Spleen (tissue), 11 donors: Measurements from ENCODE around the gene DTNB. TPM values are rescaled to one million over a fixed set of nuclear protein-coding genes. Genes with fewer than 3 reads are reported as not detected.
"Not testable (repeated sequence)": the region's sequence is repeated elsewhere in the genome, so short reads cannot be mapped to it uniquely, and the experiment has no call there.

Experiments
- DNase-seq: peaks from one replicate; pipeline ENCODE4 v3.0.0-alpha.2; 2020
- H3K27ac ChIP-seq, 8 donors: fragments of 200-600 bp; sonication (generic) in 7 of 8; 1 replicate in 4 of 8; 2 replicates in 4 of 8; pipeline versions ENCODE4 v1.5.0 to v1.8.0; 2016 to 2021; ENCODE audit warnings: inconsistent platforms in 4 of 8, mild to moderate bottlenecking in 4 of 8, moderate library complexity in 1 of 8
- H3K27me3 ChIP-seq, 7 donors: fragments of 200-600 bp; sonication (generic) in 6 of 7; replicated peaks in 1 of 7; 1 replicate in 4 of 7; 2 replicates in 3 of 7; pipeline versions ENCODE4 v1.5.0 to v1.8.0; 2016 to 2021; ENCODE audit warnings: inconsistent platforms in 3 of 7, mild to moderate bottlenecking in 1 of 7
- H3K36me3 ChIP-seq, 6 donors: fragments of 200-600 bp; sonication (generic) in 5 of 6; 1 replicate in 4 of 6; 2 replicates in 2 of 6; pipeline versions ENCODE4 v1.5.0 to v1.8.0; 2016 to 2021; ENCODE audit warnings: inconsistent platforms in 2 of 6
- H3K4me1 ChIP-seq, 6 donors: fragments of 200-600 bp; sonication (generic) in 5 of 6; 1 replicate in 3 of 6; 2 replicates in 3 of 6; pipeline versions ENCODE4 v1.5.0 to v1.8.0; 2016 to 2021; ENCODE audit warnings: inconsistent platforms in 3 of 6
- H3K4me3 ChIP-seq, 8 donors: fragments of 200-600 bp; sonication (generic) in 7 of 8; 1 replicate in 4 of 8; 2 replicates in 4 of 8; pipeline versions ENCODE4 v1.5.0 to v1.8.0; 2016 to 2021; ENCODE audit warnings: inconsistent platforms in 4 of 8, mild to moderate bottlenecking in 4 of 8, moderate library complexity in 2 of 8
- H3K9me3 ChIP-seq, 8 donors: fragments of 200-600 bp; sonication (generic) in 7 of 8; 1 replicate in 4 of 8; 2 replicates in 4 of 8; pipeline versions ENCODE4 v1.5.0 to v1.8.0; 2016 to 2021; ENCODE audit warnings: inconsistent platforms in 4 of 8
- POLR2A ChIP-seq, 3 donors: fragments of 450-650 bp; IDR thresholded peaks; one replicate each; pipeline ENCODE4 v1.5.1; 2017; ENCODE audit warnings: antibody characterized with exemption in 3 of 3, mild to moderate bottlenecking in 1 of 3
- POLR2AphosphoS5 ChIP-seq, 3 donors: sonication (generic); formaldehyde crosslinking; IDR thresholded peaks; one replicate each; pipeline ENCODE4 v1.5.1; 2017; ENCODE audit warnings: antibody characterized with exemption in 3 of 3
- WGBS, 5 donors: extraction: QIAGEN DNeasy Blood & Tissue Kit in 3 of 5; methylation state at CpG; one replicate each; pipeline versions ENCODE4 v1.1.5 to v1.1.7; 2013 to 2018; 5-methylcytosine and 5-hydroxymethylcytosine counted together
- intact Hi-C: fragments of 100-400 bp; cut with DNase I; formaldehyde crosslinking; loops from one replicate; pipeline ENCODE4 v1.15.0; 2023; ENCODE audit warnings: low total_unique reads
- polyA plus RNA-seq, 3 donors: library from polyadenylated mRNA; stranded (reverse); fragments of 200-250 nt; gene quantifications; one replicate each; pipeline ENCODE4 v1.2.1, GENCODE V29; 2013
- total RNA-seq, 7 donors: library from RNA; depleted of rRNA in 3 of 7; stranded (reverse); fragments of >200 nt in 3 of 7; fragmentation: NEBNext Ultra II Directional in 4 of 7; extraction: Animal tissue kit (Norgen Biotek cat#: 25700) in 4 of 7; gene quantifications; one replicate each; pipeline versions ENCODE4 v1.1.0 to v1.2.1, GENCODE V29; 2016 to 2021
- TF ChIP-seq, protein P1 (sequence below), 11 experiments: fragments of 200-600 bp in 7 of 11; fragments of 450-650 bp in 4 of 11; sonication (generic) in 4 of 11; IDR thresholded peaks in 8 of 11; conservative IDR thresholded peaks in 3 of 11; 1 replicate in 7 of 11; 2 replicates in 4 of 11; pipeline versions ENCODE4 v1.4.0 to v1.8.0; 2016 to 2021; ENCODE audit warnings: antibody characterized with exemption in 11 of 11, inconsistent platforms in 4 of 11, mild to moderate bottlenecking in 1 of 11
- donor health status: healthy with polysubstance abuse.
- donor health status: DM: no; HTN: no; CAD: no; lungs with moderate emphysema.
- donor health status: DM: no; HTN: no; CAD: no.
- donor health status: Bipolar disorder and iron deficiency.
- donor health status: healthy.
- donor health status: DM: no; HTN: no; CAD: no.
- donor health status: DM: yes; HTN: yes; CAD: no.

DTNB gene
- total and polyA plus RNA-seq, 10 donors, result 4.5 to 28.9 (median 20.4) TPM

GRCh38 chr2:25672494-25673299 lies 680 bp downstream of the DTNB start:
- H3K9me3 ChIP-seq, result no peaks in the 10 kb centered on the region
- 4 to 16% (median 4%) methylated on average over 15 to 60 of the region's 60 CpGs for WGBS, 5 donors
- H3K36me3 ChIP-seq, result no peaks in the 10 kb centered on the region
- intact Hi-C loops, result no loop called here
- no peak for TF ChIP-seq POLR2AphosphoS5 (IDR thresholded peaks at IDR 0.05)
- TF ChIP-seq, protein P1, sequence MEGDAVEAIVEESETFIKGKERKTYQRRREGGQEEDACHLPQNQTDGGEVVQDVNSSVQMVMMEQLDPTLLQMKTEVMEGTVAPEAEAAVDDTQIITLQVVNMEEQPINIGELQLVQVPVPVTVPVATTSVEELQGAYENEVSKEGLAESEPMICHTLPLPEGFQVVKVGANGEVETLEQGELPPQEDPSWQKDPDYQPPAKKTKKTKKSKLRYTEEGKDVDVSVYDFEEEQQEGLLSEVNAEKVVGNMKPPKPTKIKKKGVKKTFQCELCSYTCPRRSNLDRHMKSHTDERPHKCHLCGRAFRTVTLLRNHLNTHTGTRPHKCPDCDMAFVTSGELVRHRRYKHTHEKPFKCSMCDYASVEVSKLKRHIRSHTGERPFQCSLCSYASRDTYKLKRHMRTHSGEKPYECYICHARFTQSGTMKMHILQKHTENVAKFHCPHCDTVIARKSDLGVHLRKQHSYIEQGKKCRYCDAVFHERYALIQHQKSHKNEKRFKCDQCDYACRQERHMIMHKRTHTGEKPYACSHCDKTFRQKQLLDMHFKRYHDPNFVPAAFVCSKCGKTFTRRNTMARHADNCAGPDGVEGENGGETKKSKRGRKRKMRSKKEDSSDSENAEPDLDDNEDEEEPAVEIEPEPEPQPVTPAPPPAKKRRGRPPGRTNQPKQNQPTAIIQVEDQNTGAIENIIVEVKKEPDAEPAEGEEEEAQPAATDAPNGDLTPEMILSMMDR (IDR thresholded peaks at IDR 0.05 in 8 of 11, conservative IDR thresholded peaks at IDR 0.05 in 3 of 11), result peak in 1 of 11 experiments; percentile 18
- H3K4me1 ChIP-seq, result peaks cover 3 to 31% (median 20%) of the 10 kb centered on the region in 6 donors
- peak; percentile 93 for DNase-seq
- H3K27ac ChIP-seq, result peak overlapping the region; percentile 81 to 95 (median 91)
- peak overlapping the region; percentile 72 to 95 (median 84) for H3K4me3 ChIP-seq
- H3K27me3 ChIP-seq, result no peaks in the 10 kb centered on the region

DNA sequence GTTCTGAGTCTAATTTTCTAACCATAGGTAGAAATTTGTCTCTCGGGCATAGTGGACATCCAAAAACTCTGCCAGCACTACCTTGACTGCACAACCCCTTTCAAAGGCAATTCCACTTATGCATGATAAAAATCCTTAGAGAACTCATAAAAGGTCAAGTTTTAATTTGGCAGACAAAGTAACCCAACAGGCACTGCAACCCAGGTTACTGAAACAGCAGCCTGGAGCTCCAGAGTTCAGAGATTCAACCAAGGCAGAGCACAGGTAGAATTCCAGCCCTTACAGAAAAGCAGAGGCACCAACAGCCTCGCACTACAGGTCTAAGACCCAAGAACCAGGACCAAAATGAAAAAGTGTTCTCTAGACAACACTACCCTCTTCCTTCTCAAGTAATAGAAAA lies 1.8 kb downstream of the DTNB start:
- Histone ChIP-seq H3K4me3 (no peak overlapping the region), H3K4me1 (peaks cover 3 to 31% (median 20%) of the 10 kb centered on the region in 6 donors), H3K9me3 (no peaks in the 10 kb centered on the region), H3K27me3 (no peaks in the 10 kb centered on the region), H3K36me3 (no peaks in the 10 kb centered on the region), H3K27ac (no peak overlapping the region)
- WGBS, 5 donors, result 93 to 100% (median 99%) methylated on average over 2 of the region's 2 CpGs
- intact Hi-C loops, result no loop called here
- no peak for DNase-seq
- TF ChIP-seq, protein P1 (IDR thresholded peaks at IDR 0.05 in 8 of 11, conservative IDR thresholded peaks at IDR 0.05 in 3 of 11), result no peak
- TF ChIP-seq POLR2AphosphoS5 (IDR thresholded peaks at IDR 0.05) (no peak), POLR2A (IDR thresholded peaks at IDR 0.05) (no peak)

- DNase-seq, result no peak
- Histone ChIP-seq H3K4me1 (peaks cover 3 to 31% (median 22%) of the 10 kb centered on the region in 6 donors), H3K27me3 (no peaks in the 10 kb centered on the region), H3K9me3 (no peaks in the 10 kb centered on the region), H3K36me3 (no peaks in the 10 kb centered on the region), H3K27ac (no peak overlapping the region), H3K4me3 (no peak overlapping the region)
- TF ChIP-seq, protein P1 (IDR thresholded peaks at IDR 0.05 in 8 of 11, conservative IDR thresholded peaks at IDR 0.05 in 3 of 11), result no peak
- TF ChIP-seq POLR2A (IDR thresholded peaks at IDR 0.05), result no peak
- no peak for TF ChIP-seq POLR2AphosphoS5 (IDR thresholded peaks at IDR 0.05)
- 87 to 94% (median 88%) methylated on average over 7 of the region's 7 CpGs for WGBS, 5 donors
- intact Hi-C loops, result no loop called here
These were observed 3.9 kb downstream of the DTNB start for GRCh38 chr2:25669520-25669919.

DNA sequence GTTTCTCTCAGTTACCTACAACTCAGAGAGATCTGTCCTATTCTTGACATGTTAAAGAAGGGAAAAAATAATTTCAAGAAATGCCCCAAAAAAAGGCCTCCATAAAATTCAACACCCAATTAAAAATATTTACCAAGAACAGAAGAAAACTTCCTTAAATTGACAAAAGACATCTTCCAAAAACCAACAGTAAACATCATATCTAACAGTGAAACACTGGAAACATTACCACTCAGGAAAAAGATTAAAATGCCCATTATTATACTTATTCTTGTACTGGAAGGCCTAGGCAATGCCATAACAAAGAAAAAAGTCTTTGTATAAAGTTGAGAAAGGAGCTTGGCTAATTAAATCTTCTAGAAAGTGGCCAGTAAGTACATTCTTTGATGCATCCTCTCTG lies 7.2 kb downstream of the DTNB start:
- DNase-seq, result no peak
- Histone ChIP-seq H3K4me1 (peaks cover 0 to 14% (median 4%) of the 10 kb centered on the region in 6 donors), H3K4me3 (no peak overlapping the region), H3K36me3 (no peaks in the 10 kb centered on the region), H3K27ac (no peak overlapping the region), H3K27me3 (no peaks in the 10 kb centered on the region), H3K9me3 (no peaks in the 10 kb centered on the region)
- TF ChIP-seq POLR2A (IDR thresholded peaks at IDR 0.05), result no peak
- TF ChIP-seq, protein P1 (IDR thresholded peaks at IDR 0.05 in 8 of 11, conservative IDR thresholded peaks at IDR 0.05 in 3 of 11), result no peak
- no peak for TF ChIP-seq POLR2AphosphoS5 (IDR thresholded peaks at IDR 0.05)
- intact Hi-C loops, result no loop called here

- WGBS, 5 donors, result 84 to 87% (median 85%) methylated on average over 3 of the region's 3 CpGs
- DNase-seq, H3K27me3 ChIP-seq, H3K9me3 ChIP-seq, H3K4me3 ChIP-seq, intact Hi-C loops, H3K36me3 ChIP-seq, H3K27ac ChIP-seq: not testable (repeated sequence)
- peaks cover 0 to 14% (median 4%) of the 10 kb centered on the region in 6 donors for H3K4me1 ChIP-seq
These were observed 7.9 kb downstream of the DTNB start for GRCh38 chr2:25665429-25665828.
